GM12878 (cell line): ENCODE measurements around the gene LDHAL6A. TPM values are rescaled to one million over a fixed set of nuclear protein-coding genes. Genes with fewer than 3 reads are reported as not detected.

Source experiments
- BCL11A ChIP-seq: IDR thresholded peaks from 2 replicates; pipeline ENCODE4 v1.6.1; 2011; ENCODE audit warnings: low read depth, low read length
- E2F8 ChIP-seq: fragments of 450-650 bp; IDR thresholded peaks from 2 replicates; pipeline ENCODE4 v1.6.1; 2018; ENCODE audit warnings: mild to moderate bottlenecking, low read depth, moderate library complexity; ENCODE audit not compliant: partially characterized antibody
- HDAC6 ChIP-seq: fragments of 200-600 bp; sonication (generic); IDR thresholded peaks from one replicate; pipeline ENCODE4 v1.8.0; 2017; ENCODE audit warnings: antibody characterized with exemption; ENCODE audit not compliant: unreplicated experiment
- SKIL ChIP-seq: fragments of 450-650 bp; IDR thresholded peaks from 2 replicates; pipeline ENCODE4 v1.6.1; 2017; ENCODE audit warnings: mild to moderate bottlenecking, low read depth, inconsistent platforms; ENCODE audit not compliant: poor library complexity, severe bottlenecking
- SREBF1 ChIP-seq: IDR thresholded peaks from 2 replicates; pipeline ENCODE4 v1.6.1; 2012; ENCODE audit warnings: mild to moderate bottlenecking, low read length
- TARDBP ChIP-seq: IDR thresholded peaks from 2 replicates; pipeline ENCODE4 v1.6.1; 2016; ENCODE audit warnings: borderline replicate concordance
- polyA plus RNA-seq, 11 experiments: library from polyadenylated mRNA; depleted of rRNA in 4 of 11; unstranded in 6 of 11; stranded (reverse) in 5 of 11; fragments of >200 nt; fragmentation: Nextera tagmentation in 4 of 11; fragmentation: Illumina TruSeq in 1 of 11; extraction: Ambion mirVana in 4 of 11; extraction: Trizol in 1 of 11; gene quantifications; 1 replicate in 1 of 11; 2 replicates in 10 of 11; pipeline versions ENCODE4 v1.2.1 to v1.2.3, GENCODE V29; 2011 to 2016; ENCODE audit warnings: inconsistent platforms in 2 of 11, missing spikeins in 2 of 11, low read depth in 1 of 11
- total RNA-seq, 4 experiments: library from RNA; depleted of rRNA in 3 of 4; stranded (reverse); fragments of >200 nt in 3 of 4; fragmentation: Illumina TruSeq in 1 of 4; extraction: Trizol in 1 of 4; gene quantifications; 2 replicates each; pipeline versions ENCODE4 v1.2.1 to v1.2.3, GENCODE V29; 2013 to 2021
- TF ChIP-seq, protein P1 (sequence below): fragments of 450-650 bp; IDR thresholded peaks from 2 replicates; pipeline ENCODE4 v1.6.1; 2016; ENCODE audit warnings: mild to moderate bottlenecking

LDHAL6A gene
- total and polyA plus RNA-seq, 10 of the 15 experiments (the other 5 are each of a cell fraction or from before 2014, with no cell fraction given), result 0.03 to 0.11 (median 0.09) TPM; not detected in 7

DNA sequence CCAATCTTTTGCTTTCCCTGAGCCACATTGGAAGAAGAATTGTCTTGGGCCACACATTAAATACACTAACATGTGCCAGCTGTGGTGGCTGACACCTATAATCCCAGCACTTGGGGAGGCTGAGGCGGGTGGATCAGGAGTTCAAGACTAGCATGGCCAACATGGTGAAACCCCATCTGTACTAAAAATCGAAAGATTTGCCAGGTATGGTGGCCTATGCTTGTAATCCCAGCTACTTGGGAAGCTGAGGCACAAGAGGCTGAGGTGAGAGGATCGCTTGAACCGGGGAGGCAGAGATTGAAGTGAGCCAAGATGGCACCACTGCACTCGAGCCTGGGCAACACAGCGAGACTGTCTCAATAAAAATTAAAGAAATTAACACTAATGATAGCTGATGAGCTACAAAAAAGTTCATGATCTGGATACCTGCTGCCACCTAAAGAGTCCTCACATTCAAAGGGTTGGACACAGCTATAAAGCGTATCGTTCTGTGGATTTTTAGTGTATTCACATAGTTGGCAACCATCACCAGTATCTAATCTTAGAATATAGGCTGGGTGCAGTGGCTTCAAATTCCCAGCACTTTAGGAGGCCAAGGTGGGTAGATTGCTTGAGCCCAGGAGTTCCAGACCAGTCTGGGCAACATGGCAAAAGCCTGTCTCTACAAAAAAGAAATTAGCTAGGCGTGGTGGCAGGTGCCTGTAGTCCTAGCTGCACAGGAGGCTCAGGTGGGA lies 46.9 kb upstream of the LDHAL6A start (continued):
- TF ChIP-seq, protein P1, sequence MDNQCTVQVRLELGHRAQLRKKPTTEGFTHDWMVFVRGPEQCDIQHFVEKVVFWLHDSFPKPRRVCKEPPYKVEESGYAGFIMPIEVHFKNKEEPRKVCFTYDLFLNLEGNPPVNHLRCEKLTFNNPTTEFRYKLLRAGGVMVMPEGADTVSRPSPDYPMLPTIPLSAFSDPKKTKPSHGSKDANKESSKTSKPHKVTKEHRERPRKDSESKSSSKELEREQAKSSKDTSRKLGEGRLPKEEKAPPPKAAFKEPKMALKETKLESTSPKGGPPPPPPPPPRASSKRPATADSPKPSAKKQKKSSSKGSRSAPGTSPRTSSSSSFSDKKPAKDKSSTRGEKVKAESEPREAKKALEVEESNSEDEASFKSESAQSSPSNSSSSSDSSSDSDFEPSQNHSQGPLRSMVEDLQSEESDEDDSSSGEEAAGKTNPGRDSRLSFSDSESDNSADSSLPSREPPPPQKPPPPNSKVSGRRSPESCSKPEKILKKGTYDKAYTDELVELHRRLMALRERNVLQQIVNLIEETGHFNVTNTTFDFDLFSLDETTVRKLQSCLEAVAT, result no peak
- TF ChIP-seq SREBF1 (no peak), HDAC6 (no peak), BCL11A (no peak), E2F8 (peak; percentile 18), SKIL (no peak), TARDBP (no peak)
